Nephron (organoid): ENCODE results near the gene NRXN2.

Source experiments
- H3K27ac Mint-ChIP-seq, 3 experiments: 2 replicates each; pipeline ENCODE4 v1.8.0; 2020; ENCODE audit warnings: mixed read lengths in 3 of 3, mild to moderate bottlenecking in 2 of 3, moderate library complexity in 1 of 3
- H3K27me3 Mint-ChIP-seq: 2 replicates; pipeline ENCODE4 v1.8.0; 2021; ENCODE audit warnings: low read depth, mild to moderate bottlenecking, moderate library complexity, mixed read lengths
- H3K36me3 Mint-ChIP-seq: 2 replicates; pipeline ENCODE4 v1.8.0; 2020; ENCODE audit warnings: low read depth, mixed read lengths
- H3K4me1 Mint-ChIP-seq: 2 replicates; pipeline ENCODE4 v1.8.0; 2020; ENCODE audit warnings: mixed read lengths
- H3K4me3 Mint-ChIP-seq, 3 experiments: 2 replicates each; pipeline ENCODE4 v1.8.0; 2020; ENCODE audit warnings: mild to moderate bottlenecking in 3 of 3, mixed read lengths in 3 of 3, moderate library complexity in 2 of 3
- H3K9me3 Mint-ChIP-seq: 2 replicates; pipeline ENCODE4 v1.8.0; 2020; ENCODE audit warnings: mixed read lengths
- CTCF ChIP-seq, 3 experiments: fragments of 200-600 bp; sonication (generic); IDR thresholded peaks; one replicate each; pipeline ENCODE4 v1.5.0; 2021; ENCODE audit warnings: antibody characterized with exemption in 3 of 3; ENCODE audit not compliant: unreplicated experiment in 3 of 3

Gene NRXN2

GRCh38 chr11:64604458-64605243 is 118.3 kb downstream of the NRXN2 start:
- no peaks in the 10 kb centered on the region for H3K36me3 Mint-ChIP-seq
- H3K27ac Mint-ChIP-seq, result peak overlapping the region; percentile 13 to 38 (median 32)
- no peaks in the 10 kb centered on the region for H3K27me3 Mint-ChIP-seq
- no peaks in the 10 kb centered on the region for H3K9me3 Mint-ChIP-seq
- H3K4me3 Mint-ChIP-seq, result no peak overlapping the region
- H3K4me1 Mint-ChIP-seq, result peaks cover 24% of the 10 kb centered on the region
- TF ChIP-seq CTCF (IDR thresholded peaks at IDR 0.05; ENCODE audit: unreplicated experiment in 3 of 3), result no peak

- Mint-ChIP-seq H3K9me3 (no peaks in the 10 kb centered on the region), H3K27ac (no peak overlapping the region), H3K4me1 (peaks cover 15% of the 10 kb centered on the region), H3K4me3 (no peak overlapping the region), H3K27me3 (no peaks in the 10 kb centered on the region), H3K36me3 (no peaks in the 10 kb centered on the region)
- TF ChIP-seq CTCF (IDR thresholded peaks at IDR 0.05; ENCODE audit: unreplicated experiment in 3 of 3), result no peak
Observed at GRCh38 chr11:64603411-64604110, 119.4 kb downstream of the NRXN2 start.

- no peak for TF ChIP-seq CTCF (IDR thresholded peaks at IDR 0.05; ENCODE audit: unreplicated experiment in 3 of 3)
- Mint-ChIP-seq H3K4me1 (peaks cover 8% of the 10 kb centered on the region), H3K36me3 (no peaks in the 10 kb centered on the region), H3K9me3 (no peaks in the 10 kb centered on the region), H3K4me3 (no peak overlapping the region), H3K27ac (no peak overlapping the region), H3K27me3 (no peaks in the 10 kb centered on the region)
Observed at GRCh38 chr11:64602466-64603070, 120.4 kb downstream of the NRXN2 start.

- Mint-ChIP-seq H3K36me3 (no peaks in the 10 kb centered on the region), H3K4me3 (no peak overlapping the region), H3K27ac (no peak overlapping the region), H3K9me3 (no peaks in the 10 kb centered on the region), H3K4me1 (peaks cover 8% of the 10 kb centered on the region), H3K27me3 (no peaks in the 10 kb centered on the region)
- no peak for TF ChIP-seq CTCF (IDR thresholded peaks at IDR 0.05; ENCODE audit: unreplicated experiment in 3 of 3)
Observed at GRCh38 chr11:64601605-64602465, 121.2 kb downstream of the NRXN2 start.

DNA sequence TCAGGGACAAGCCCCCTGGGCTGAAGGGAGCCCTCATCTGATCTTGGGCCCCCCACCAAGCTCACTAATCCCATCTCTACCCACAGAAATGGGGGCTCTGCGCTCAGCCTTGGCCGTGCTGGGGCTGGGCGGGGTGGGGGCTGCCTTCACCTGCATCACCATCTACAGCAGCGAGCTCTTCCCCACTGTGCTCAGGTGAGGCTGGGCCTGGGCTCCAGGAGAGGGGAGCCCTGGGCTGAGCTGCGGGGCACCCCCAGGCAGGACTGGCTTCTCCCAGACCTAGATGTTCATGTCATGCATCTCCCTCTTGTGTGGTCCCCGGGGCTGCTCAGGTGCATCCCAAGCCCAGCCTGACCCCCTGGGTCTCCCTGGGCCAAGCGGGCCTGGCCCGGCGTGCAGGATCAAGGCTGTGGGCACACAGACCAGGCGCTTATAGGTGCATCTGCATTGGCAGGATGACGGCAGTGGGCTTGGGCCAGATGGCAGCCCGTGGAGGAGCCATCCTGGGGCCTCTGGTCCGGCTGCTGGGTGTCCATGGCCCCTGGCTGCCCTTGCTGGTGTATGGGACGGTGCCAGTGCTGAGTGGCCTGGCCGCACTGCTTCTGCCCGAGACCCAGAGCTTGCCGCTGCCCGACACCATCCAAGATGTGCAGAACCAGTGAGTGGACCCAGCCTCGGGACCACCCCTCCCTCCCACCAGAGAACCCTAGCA is 122.6 kb downstream of the NRXN2 start:
- H3K36me3 Mint-ChIP-seq, result no peaks in the 10 kb centered on the region
- no peak for TF ChIP-seq CTCF (IDR thresholded peaks at IDR 0.05; ENCODE audit: unreplicated experiment in 3 of 3)

More for the DNA sequence above, 122.6 kb downstream of the NRXN2 start:
- no peaks in the 10 kb centered on the region for H3K27me3 Mint-ChIP-seq
- H3K27ac Mint-ChIP-seq, result no peak overlapping the region
- H3K9me3 Mint-ChIP-seq, result no peaks in the 10 kb centered on the region
- peaks cover 2% of the 10 kb centered on the region for H3K4me1 Mint-ChIP-seq
- no peak overlapping the region for H3K4me3 Mint-ChIP-seq
